Esophagus muscularis mucosa (tissue), 4 donors: ENCODE data around the gene ABO.

ENCODE experiments used
- EP300 ChIP-seq: sonication (generic); formaldehyde crosslinking; IDR thresholded peaks from one replicate; pipeline ENCODE4 v1.6.1; 2017; ENCODE audit warnings: antibody characterized with exemption
- POLR2A ChIP-seq: fragments of 450-650 bp; IDR thresholded peaks from one replicate; pipeline ENCODE4 v1.6.1; 2017; ENCODE audit warnings: antibody characterized with exemption, moderate library complexity, mild to moderate bottlenecking, low read depth
- POLR2AphosphoS5 ChIP-seq, 2 donors: sonication (generic); formaldehyde crosslinking; IDR thresholded peaks; one replicate each; pipeline ENCODE4 v1.6.1; 2017; ENCODE audit warnings: antibody characterized with exemption in 2 of 2
- TF ChIP-seq, protein P1 (sequence below), 3 experiments: fragments of 200-600 bp in 2 of 3; fragments of 450-650 bp in 1 of 3; sonication (generic) in 2 of 3; IDR thresholded peaks; one replicate each; pipeline ENCODE4 v1.5.1; 2017 to 2019; ENCODE audit warnings: antibody characterized with exemption in 3 of 3, mild to moderate bottlenecking in 2 of 3, moderate library complexity in 1 of 3

DNA sequence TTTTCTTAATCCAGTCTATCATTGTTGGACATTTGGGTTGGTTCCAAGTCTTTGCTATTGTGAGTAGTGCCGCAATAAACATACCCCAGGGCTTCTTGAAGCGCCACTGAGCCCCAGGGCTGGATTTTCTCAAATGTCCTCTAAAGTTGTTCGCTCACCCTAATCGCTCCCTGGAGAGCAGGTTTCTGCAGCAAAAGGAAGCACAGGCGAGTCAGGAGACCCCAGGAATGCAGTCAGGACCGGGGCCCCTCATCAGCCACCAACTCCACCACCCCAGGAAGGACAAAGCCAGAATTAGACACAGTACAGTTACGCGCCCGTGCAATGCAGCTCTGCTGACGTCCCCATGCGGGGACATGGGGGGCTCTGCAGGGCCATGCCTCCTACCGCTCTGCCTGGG, 50.2 kb downstream of the ABO start:
- TF ChIP-seq POLR2AphosphoS5 (IDR thresholded peaks at IDR 0.05) (no peak), POLR2A (no peak), EP300 (no peak)
- TF ChIP-seq, protein P1, sequence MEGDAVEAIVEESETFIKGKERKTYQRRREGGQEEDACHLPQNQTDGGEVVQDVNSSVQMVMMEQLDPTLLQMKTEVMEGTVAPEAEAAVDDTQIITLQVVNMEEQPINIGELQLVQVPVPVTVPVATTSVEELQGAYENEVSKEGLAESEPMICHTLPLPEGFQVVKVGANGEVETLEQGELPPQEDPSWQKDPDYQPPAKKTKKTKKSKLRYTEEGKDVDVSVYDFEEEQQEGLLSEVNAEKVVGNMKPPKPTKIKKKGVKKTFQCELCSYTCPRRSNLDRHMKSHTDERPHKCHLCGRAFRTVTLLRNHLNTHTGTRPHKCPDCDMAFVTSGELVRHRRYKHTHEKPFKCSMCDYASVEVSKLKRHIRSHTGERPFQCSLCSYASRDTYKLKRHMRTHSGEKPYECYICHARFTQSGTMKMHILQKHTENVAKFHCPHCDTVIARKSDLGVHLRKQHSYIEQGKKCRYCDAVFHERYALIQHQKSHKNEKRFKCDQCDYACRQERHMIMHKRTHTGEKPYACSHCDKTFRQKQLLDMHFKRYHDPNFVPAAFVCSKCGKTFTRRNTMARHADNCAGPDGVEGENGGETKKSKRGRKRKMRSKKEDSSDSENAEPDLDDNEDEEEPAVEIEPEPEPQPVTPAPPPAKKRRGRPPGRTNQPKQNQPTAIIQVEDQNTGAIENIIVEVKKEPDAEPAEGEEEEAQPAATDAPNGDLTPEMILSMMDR (IDR thresholded peaks at IDR 0.05), result no peak
